HG02840 (cell line): Measurements from ENCODE around the gene SNAI1.
"Not testable (repeated sequence)": the region's sequence is repeated elsewhere in the genome, so short reads cannot be mapped to it uniquely, and the experiment has no call there.

ENCODE experiments used
- ATAC-seq: cut with Tn5 transposase; IDR thresholded peaks from one replicate; pipeline ENCODE4 v1.9.1; 2021; ENCODE audit warnings: mild to moderate bottlenecking, moderate library complexity, moderate number of reproducible peaks; ENCODE audit not compliant: unreplicated experiment, low FRiP score

Gene SNAI1

DNA sequence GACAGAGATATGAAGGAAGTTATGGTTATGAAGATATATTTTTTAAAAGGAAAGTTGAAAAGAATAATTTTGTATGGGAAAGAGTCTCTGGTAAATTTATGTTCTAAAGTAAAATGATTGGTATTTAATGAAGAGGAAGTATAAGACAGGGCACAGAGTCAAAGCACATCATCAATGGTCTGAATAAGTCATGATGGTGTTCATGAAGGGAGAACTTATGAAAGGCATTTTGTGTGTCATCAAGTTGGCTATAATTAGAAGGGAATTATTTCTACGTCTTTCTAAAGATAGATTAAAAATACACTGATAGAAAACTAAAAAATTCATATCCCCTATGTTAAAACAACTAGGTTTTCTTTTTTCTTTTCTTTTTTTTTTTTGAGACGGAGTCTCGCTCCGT, 21.4 kb upstream of the SNAI1 start:
- ATAC-seq, result no peak

DNA sequence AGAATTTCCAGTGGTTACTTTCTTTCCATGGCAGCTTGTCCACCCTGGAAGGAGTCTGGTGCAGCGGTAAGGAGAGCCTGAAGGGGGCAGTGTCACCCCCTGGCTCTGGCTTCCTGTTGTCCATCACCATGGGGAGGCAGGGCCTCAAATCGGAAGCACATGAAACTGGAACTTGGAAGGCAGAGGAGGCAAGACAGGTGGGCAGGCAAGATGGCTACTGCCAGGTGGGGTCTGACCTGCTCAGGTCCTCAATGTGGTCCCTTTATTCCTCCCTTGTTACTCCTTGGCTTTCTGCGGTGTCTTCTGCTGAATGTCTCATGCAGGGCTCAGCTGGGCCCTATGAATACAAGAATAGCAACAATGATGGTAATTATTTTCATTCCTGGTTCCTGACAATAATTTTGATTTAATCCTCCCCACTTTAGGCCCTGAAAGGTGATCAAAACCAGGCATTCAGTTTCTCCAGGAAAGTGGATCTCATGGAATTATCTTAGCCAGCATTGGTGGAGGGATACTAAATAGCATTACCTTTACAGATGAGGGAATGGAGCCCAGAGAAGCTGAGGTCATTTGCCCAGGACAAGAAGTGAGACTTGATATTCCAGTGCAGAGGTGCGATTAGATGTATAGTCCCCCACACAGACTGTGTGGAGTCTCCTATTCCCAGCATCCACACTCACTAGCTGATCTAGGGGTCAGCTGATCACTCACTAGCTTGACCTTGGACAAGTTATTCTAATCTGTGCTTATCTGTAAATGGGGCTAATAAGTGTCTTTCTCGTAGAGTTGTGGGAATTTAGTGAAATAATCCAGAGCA, 17.6 kb upstream of the SNAI1 start:
- ATAC-seq, result no peak

DNA sequence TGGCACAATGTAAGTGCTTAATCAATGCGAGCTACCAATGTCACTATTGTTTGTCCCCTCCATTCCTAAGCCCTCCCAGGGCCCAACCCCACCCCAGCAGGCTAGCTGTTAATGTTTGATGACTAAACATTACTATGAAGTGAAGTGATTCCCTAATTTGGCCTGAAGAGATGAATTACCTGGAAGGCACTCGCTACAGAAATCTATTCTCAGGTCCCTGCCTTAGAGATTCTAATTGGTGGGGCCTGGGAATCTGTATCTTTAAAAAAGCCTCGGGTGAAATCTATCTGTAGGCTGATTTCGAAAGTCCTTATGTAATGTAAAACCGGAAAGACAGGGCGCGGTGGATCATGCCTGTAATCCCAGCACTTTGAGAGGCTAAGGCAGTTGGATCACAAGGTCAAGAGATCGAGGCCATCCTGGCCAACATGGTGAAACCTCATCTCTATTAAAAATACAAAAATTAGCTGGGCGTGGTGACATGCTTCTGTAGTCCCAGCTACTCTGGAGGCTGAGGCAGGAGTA, 16.9 kb upstream of the SNAI1 start:
- ATAC-seq, result no peak

DNA sequence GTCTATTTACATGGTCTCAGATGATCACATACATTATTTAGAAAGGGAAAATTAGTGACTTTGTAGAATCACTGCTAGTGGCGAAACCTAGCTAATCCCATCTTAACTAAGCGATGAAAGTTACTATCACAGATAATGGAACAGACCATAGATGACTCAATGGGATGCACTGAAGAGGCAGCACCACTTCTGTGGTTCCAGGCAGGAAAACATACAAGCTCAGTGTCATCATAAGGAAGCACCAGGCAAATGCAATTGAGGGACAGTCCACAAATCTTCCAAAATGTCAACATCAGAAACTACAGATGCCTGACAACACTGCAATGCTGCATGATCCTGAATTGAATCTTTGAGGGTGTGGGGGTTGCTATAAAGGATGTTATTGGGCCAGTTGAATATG, 15.9 kb upstream of the SNAI1 start:
- ATAC-seq, result no peak

DNA sequence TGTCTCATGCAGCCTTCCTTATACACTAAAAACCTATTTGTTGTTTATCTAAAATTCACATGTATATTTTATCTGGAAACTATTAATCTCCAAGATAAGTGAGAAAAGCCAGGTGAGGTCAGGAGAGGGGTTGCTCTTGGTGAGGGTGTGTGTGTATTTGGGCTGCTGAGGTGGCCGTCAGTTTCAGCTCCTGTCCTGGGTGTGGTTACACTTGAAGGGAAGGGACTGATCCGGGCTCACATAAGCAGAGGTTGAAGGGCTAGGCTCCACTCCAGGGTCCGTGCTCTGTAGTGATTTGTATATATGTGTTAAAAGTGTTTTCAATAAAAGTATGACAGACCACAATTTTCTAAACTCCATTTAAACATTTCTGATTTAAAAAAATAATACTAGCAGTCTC, 13.5 kb upstream of the SNAI1 start:
- ATAC-seq, result no peak

DNA sequence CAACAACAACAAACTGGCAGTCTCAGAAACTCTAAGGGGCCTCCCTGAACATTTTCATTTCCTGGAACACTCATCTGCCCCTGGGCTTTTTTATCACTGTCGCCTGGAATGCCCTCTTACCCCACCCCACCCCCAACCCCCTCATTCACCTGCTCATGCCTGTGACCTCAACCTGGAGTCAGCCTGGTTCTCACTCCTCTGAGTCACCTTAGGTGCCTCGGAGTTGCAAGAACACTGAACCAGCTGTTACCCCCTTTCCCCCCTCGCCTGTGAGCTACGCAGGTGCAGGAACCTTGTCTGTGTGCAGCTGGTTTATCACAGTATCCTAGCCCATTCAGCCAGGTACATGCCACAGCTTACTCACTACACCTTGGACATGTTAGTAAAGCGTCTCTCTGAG, 12.8 kb upstream of the SNAI1 start:
- no peak for ATAC-seq

DNA sequence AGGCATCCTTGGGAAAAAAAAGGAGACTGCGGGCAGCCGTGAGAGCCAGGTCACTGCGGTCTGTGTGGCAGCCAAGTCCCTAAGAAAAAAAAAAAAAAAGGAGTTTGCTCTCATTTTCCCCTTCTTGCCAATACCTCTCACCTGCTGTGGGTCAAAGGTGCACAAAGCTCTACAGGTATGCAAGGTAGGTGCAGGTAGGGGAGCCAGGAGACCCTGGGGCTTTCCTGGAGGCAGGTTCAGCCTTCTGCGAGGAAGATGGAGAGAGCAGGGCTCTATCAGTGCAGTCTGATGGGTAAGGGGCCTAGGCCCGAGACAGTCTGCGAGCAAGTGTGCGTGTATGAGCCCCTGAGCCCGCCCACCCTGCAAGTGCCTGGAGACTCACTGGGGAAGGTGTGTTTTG, 12.3 kb upstream of the SNAI1 start:
- ATAC-seq, result no peak

DNA sequence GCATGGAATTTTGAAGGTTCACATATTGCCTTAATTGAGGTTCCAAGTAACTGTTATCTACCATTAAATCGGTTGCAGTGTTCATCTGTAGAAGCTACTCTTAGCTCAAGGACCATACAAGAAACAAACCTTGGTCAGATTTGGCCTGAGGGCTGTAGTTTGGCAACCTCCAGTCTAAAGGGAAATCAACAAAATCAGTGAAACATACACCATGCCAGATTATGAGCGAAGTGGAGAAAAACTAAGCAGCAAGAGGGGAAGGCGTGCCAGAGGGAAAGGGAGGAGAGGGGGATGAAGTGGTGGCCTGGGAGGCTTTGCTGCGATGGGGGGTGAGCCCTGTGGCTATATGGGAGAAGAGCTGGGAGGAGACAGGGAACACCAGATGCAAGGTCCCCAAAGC, 8.8 kb upstream of the SNAI1 start:
- ATAC-seq, result no peak

DNA sequence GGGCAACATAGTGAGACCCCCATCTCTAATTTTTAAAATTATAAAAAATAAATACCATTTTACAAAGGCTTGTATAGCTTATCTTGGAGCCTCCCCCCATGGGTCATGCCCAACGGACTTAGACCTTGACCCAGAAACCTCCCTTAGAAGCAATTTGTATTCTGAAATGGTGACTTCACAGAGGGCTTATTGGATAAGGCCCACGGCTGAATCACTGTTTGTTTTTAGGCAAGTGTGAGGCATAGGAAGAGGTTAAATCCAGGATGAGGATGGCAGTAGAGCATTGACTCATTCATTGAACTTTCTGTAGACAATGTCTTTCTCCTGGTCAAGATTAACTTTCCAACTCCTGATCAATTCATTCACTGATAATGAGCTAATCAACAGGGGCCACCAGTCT, 6.2 kb upstream of the SNAI1 start:
- no peak for ATAC-seq

DNA sequence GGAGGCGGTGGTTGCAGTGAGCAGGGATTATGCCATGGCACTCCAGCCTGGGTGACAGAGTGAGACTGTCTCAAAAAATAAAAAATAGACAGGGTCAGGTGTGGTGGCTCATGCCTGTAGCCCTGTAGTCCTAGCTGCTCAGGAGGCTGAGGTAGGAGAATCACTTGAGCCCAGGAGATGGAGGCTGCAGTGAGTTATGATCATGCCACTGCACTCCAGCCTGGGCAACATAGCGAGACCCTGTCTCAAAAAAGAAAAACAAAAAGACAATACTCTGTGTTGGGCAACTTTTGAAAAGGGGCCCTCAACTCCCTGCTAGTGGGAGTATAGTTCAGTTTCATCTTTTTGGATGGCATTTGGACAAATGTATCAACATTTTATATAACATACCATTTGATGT, 5.0 kb upstream of the SNAI1 start:
- not testable (repeated sequence) for ATAC-seq

DNA sequence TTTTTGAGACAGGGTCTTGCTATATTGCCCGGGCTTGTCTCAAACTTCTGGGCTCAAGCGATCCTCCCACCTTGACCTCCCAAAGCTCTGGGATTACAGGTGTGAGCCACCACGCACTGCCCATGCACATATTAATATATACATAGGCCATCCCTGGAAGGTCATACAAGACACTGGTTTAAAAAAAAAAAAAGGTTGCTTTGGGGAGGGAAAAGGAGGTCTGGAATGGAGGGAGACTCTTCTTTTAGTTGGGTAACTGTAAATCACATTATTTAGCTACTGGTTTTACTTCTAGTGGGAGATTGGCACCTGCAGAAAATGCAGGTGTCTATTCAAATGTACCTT, 4.1 kb upstream of the SNAI1 start:
- no peak for ATAC-seq

DNA sequence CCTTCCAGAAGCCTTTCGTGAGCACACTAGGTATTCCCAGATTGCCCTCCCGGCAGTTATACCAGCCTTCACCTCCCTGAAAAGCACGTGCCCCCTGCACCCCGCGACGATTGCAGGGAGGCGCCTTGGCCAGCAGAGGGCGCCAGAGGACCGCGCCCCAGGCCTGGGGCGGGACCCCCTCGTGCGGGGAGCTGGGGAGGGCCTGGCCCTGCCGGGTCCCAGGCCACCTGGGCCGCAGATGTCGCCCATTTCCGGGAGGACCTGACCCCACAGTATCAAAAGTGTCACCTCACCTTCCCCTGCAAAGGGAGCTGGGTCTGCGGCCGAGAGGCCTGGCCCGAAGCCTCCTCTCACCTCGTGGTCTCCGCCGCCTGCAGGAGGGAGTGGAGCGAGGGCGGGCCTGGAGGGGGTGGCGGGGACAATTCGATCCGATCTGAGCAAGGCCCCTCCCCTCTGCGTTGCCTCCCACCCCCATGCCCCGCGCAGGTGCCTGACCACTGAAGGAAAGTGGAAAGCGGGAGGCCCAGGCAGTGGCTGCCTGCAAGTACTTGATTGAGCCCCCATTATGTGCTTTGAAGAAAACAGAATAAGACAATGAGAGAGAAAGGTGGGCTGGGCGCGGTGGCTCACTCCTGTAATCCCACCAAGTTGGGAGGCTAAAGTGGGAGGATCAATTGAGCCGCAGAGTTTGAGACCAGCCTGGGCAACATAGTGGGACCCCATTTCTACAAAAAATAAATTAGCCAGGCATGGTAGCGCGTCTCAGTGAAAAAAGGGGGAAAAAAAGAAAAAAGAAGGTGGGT, 3.5 kb upstream of the SNAI1 start:
- no peak for ATAC-seq

DNA sequence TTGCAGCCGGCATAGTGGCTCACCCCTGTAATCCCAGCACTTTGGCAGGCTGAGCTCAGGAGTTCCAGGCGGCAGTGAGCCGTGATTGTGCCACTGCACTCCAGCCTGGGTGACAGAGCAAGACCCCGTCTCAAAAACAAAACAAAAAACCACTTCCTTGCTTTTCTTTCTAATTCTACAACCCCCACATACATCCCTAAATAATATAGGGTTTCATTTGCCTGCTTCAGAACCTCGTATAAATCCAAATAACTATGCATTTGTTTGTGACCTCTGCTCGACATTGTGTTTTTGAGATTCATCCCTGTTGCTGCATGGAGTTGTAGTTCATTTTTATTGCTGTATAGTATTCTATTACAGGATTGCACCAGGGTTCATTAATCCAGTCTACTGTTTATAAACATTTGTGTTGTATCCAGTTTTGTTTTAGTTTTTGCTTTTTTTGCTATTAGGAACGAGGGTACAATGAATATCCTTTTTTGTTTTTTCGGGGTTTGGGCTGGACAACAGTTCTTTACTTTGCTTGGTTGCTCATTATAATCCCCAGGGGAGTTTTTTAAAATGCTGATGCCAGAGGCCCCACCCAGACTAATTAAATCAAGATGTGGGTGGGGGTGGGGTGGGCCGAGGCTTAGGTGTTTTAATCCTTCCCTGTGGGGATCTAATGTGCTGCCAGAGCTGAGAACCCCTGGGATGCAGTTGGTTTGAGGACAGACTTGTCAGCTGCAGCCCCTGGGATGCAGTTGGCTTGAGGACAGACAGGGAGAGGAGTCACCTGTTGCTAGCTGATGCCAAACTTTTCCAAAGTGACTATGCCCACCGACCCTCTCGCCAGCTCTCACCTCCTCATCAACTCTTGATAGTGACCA, 2.4 kb upstream of the SNAI1 start:
- ATAC-seq, result no peak

DNA sequence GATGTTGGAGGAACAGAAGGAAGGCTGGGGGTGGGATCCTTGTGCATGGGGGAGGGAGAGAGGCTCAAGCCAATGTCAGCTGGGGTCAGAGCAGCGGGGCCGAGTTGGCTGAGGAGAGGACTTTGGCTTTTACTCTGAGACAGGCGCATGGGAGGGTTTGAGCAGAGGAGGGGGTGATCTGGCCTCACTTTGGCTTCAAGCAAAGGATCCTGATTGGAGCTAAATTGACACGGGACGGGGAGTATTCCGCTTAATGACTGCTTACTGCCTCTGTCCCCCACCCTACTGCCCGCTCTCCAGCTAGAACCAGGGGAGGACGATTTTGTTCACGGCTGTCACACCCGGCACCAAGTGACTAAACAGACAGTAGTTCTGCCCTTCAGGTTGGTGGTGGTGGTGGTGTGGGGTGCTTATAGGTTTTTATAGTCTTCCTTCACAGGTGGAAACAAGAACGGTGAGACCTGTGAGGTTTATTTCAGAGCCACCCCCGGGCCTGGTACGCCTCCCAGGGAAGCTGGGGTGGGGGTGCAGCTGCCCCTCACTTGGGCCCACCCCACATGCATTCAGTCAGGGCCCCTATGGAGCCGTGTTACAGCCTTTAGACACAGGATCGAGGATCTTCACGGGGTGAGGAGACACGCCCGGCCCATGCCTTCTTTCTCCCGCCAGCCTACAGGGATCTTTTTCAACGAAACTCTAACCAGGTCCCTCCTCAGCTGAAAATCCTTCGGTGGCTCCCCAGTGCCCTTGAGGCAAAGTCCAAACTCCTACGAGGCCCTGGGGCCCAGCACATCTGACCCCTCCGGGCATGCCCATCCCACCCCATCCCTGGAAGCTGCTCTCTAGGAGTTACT, 1.3 kb upstream of the SNAI1 start:
- no peak for ATAC-seq

DNA sequence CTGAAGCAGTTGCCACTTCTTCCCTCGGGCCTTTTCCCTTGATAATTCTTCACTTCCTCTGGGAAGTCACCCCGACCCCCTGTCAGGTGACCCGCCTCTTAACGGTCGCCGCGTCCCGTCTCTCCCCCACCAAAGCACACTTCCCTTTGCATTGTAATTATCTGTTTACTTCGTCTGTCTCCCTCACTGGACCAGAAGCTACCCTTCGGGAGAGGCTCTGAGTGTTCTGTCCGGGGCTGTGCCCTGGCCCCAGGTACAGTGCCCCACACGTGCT, 771 bp upstream of the SNAI1 start:
- ATAC-seq, result no peak

DNA sequence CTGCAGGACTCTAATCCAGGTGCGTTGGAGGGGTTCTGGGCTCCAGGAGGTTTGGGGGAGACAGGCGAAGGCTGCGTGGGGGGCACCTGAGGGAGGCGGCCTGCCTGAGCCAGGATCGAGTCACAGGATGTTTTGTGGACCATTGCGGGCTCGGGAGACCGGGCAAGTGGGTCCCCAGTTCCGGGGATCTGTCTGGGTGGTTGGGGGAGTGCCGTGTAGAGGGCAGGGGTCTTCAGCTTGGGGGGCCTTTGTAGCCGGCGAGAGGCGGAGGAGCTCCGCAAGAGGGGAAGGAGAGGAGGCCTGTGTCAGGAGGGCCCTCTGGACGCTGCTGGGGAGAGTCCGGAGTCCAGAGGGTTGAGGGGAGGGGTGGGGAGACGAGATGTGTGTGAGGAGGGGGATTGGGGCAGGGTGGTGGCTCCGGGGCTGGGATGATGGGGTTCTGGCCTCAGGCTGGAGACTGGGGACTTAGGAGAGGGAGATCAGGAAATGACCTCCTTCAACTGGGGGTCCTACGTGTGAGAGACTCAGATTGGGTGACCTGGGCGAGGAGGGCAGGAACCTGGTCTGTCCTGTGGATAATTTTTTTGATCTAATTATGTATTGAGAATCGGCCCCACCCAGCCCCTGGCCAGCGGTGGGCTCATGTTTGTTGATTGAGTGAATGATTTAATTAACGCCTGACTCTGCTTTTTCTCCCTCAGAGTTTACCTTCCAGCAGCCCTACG, 505 bp downstream of the SNAI1 start:
- ATAC-seq, result no peak

DNA sequence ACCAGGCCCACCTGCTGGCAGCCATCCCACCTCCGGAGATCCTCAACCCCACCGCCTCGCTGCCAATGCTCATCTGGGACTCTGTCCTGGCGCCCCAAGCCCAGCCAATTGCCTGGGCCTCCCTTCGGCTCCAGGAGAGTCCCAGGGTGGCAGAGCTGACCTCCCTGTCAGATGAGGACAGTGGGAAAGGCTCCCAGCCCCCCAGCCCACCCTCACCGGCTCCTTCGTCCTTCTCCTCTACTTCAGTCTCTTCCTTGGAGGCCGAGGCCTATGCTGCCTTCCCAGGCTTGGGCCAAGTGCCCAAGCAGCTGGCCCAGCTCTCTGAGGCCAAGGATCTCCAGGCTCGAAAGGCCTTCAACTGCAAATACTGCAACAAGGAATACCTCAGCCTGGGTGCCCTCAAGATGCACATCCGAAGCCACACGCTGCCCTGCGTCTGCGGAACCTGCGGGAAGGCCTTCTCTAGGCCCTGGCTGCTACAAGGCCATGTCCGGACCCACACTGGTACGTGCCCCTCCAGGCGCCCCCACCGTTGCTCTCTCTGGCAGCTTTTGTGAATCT, 1.1 kb downstream of the SNAI1 start:
- ATAC-seq, result no peak

DNA sequence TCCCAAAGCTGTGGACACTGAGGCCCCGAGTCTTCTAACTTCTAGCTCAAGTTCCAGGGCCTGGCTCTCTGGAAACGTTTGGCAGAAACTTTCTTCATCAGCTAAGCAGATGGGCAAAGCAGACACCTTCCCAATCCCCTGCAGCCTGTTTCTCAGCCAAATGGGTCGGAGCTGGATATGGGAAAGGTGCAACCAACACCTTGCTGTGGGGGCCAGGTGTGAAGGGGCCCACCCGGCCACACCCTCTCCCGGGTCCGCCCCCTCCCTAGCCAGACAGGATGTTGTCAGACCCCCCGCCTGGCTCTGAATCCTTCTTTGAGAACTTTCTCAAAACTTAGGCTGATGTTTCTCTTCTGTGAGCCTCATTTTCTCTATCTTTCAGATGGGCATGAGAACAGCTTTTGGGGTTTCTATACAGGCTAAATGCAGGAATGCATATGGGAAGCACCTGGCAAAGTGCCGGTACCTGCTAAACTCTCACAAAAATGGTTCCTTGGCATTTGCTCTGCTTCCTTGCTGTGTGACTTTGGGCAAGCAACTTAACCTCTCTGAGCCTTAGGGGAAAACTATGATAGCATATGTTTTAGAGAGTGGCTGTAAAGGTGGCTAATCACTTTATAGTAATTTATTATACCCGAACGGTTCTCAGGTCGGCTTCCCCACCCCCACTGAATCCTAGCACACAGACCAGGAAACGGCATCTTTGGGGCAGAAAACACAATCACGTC, 1.8 kb downstream of the SNAI1 start:
- ATAC-seq, result no peak

DNA sequence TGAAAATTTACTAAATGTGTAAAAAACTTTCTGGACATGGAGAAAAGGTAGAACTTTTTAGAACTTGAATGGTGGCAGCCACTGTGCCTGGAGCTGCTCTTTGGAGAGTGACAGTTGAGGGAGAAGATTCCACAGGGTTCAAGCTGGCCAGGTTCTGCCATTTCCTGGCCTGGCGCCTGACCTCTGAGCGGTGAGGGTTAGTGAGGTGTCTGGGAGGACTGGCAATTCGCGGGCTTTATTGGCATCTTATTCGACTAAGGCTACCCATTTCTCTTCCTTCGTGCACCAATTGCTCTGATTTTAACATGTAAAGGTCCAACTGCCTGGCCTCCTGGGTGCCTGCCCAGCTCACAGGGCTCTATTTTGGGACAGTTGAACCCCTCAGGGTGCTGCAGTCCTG, 2.4 kb downstream of the SNAI1 start:
- ATAC-seq, result no peak
